NCI-H2107 (cell line): ENCODE results near the gene MSLN.

ENCODE experiments used
- DNase-seq: peaks from one replicate; lab custom pipeline; 2025; lab: John Stamatoyannopoulos, UW

Gene MSLN

DNA sequence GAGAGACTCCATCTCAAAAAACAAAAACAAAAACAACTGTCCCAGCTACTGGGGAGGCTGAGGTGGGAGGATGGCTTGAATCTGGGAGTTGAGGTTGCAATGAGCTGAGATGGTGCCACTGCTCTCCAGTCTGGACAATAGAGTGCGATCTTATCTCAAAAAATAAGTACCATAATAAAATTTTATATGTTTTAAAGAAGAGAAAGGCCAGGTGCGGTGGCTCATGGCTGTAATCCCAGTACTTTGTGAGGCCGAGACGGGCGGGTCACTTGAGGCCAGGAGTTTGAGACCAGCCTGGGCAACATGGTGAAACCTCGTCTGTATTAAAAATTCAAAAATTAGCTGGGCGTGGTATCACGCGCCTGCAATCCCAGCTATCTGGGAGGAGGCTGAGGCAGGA is 16.3 kb downstream of the MSLN start:
- no peak for DNase-seq

DNA sequence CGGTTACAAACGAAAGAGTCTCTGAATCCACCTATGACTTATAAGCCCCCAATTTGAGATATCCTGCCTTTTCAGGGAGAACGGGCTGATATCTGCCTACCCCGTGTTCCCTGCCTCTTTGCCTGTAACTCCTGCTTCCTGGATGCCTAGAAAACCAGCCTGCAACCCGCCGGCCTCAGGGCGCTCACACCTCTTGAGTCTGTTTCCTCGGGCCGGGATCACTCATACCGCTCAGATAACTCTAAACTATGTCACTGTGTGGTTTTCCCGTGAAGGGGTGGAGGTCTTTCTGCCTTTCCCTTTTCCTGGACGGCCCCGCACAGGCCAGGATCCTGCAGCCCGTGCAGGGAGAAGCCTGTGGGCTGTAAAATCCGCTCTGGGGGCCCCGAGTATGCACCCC is 17.3 kb downstream of the MSLN start:
- DNase-seq = no peak

DNA sequence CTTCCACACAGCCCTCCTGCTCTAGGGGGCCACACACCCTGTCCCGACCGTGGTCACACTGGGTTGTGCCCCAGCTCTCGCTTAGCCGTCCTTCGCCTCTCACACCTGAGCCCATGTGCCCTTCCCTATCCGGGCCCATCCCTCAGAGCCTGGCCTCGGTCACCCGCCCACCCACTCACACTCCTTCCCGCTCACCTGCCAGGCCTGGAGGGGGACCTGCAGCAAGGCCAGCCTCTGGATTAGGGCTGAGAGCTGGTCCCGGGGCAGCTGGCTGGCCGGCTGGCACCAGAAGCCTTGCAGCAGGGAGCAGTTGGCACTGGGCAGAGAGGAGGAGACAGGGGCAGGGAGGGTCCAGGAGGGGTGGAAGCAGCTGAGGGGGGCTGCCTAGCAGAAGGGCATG is 17.9 kb downstream of the MSLN start:
- no peak for DNase-seq

DNA sequence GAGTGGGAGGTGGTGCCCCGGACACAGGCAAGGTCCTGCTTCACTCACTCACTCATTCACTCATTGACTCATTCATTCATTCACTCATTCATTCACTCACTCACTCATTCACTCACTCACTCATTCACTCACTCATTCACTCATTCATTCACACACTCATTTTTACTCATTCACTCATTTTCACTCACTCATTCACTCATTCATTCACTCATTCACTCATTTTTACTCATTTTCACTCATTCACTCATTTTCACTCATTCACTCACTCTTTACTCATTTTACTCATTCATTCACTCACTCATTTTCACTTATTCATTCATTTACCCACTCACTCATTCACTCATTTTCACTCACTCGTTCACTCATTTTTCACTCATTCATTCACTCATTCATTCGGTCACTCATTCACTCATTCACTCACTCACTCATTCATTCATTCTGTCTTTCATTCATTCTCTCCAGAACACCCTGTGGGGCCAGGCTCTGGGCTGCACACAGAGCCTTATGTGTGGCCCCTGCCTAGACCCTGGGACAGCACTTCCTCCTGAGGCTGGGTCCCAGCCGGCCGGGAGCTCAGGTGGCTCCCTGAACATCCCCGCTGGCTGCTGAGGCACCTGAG is 18.5 kb downstream of the MSLN start:
- DNase-seq = no peak

DNA sequence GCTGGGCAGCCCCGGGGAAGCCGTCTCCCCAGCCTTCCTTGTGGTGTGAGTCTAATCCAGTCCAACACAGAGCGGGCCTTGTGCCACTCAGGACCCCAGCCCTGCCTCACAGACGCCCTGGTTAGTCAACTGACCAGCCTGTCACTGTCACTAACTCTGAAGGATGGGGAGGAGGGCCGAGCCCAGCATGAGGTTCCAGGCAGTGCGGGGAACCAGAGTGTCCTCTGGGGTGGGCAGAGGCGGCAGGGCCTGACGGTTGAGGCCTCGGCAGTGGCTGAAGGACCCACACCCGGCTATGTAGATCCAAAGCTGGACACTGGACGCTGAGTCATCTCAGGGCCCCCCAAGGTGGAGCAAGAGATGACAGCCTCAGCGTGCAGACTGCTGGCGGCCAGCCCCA is 19.0 kb downstream of the MSLN start:
- DNase-seq = no peak

DNA sequence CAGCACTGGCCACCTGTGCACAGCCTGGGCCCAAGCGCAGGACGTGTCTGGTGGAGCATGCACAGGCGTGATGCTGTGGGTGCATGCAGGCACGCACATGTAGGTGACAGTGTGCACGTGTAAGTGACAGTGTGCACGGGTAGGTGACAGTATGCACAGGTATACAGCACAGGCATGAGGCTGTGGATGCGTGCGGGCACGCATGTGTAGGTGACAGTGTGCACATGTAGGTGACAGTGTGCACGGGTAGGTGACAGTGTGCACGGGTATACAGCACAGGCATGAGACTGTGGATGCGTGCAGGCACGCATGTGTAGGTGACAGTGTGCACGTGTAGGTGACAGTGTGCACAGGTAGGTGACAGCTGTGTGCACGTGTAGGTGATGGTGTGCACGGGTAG is 19.8 kb downstream of the MSLN start:
- DNase-seq = no peak

DNA sequence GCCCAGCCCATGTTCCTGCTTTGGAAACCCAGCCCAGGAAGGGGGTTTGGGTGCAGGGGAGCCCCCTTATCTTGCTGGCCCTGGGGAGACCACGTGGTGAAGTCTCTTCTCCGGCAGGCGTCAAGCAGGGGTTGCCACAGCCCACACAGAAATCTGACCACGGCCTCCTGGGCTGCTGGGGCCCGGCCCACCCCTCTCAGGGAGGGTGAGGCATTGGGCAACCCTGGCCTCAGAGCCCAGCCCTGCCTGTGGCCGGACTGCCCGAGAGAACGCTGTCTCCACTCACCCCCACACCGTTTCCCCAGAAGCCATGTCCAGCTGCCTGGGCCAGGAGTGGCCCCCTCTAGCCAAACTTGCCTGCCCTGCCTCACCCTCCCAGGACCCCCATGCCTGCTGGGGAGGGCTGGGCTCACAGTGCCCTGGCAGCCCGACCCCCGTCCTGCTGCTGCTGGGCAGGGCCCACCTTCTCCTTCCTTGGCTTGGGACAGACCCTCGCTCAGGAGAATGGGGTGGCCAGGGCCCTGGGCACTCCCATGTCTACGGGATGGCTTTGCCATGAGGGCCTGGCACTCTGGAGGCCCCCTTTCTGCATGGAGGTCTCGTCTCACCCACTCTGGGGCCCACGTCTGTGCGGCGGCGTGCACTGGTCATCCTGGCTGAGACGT is 20.9 kb downstream of the MSLN start:
- DNase-seq = no peak

DNA sequence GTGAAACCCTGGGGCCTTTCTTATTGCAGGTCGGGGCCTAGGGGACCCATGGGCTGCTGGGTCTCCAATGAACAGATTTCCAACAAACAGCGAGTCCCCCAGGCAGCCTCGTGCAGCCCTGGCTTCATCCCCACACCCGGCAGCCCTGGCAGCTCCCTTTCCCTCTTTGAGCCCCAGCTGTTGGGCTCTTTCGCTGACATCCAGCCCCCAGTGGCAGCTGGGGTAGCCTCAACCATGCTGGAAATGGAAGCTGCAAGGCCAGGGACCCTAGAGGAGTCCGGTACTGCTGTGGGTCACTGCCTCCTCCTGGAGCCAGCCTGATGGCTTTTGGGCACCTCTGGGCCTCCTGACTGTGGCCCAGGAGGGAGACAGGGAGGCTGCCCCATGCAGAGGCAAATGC is 21.7 kb downstream of the MSLN start:
- no peak for DNase-seq

DNA sequence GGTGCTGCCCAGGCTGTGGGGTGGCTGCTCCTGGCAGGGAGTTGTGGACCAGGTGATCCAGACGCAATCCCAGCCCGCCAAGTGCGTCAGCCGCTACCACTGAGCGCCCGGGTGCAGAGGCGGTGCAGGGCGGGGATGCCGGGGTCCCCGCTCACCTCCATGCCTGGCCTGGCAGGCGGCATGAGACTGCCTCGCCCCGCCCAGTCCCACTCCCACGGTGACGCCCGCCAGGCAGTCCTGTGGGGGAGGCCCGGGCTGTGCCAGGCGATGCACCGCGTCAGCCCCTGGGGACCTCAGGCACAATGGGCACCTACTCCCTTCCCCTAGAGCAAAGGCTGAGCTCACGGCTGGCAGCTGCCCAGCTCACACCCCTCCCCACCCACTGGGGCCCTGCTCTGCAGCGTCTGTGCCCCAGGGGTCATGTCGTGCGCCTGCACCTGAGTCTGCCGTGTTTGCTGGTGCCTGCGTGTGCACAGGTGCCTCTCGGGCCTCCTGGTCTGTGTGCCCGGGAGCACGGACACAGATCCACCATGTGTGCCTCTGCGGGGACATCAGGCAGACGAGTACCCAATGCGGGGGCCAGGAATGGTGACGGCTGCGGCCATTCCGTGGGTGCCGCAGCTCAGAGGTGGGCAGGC is 22.4 kb downstream of the MSLN start:
- DNase-seq = peak; percentile 68

DNA sequence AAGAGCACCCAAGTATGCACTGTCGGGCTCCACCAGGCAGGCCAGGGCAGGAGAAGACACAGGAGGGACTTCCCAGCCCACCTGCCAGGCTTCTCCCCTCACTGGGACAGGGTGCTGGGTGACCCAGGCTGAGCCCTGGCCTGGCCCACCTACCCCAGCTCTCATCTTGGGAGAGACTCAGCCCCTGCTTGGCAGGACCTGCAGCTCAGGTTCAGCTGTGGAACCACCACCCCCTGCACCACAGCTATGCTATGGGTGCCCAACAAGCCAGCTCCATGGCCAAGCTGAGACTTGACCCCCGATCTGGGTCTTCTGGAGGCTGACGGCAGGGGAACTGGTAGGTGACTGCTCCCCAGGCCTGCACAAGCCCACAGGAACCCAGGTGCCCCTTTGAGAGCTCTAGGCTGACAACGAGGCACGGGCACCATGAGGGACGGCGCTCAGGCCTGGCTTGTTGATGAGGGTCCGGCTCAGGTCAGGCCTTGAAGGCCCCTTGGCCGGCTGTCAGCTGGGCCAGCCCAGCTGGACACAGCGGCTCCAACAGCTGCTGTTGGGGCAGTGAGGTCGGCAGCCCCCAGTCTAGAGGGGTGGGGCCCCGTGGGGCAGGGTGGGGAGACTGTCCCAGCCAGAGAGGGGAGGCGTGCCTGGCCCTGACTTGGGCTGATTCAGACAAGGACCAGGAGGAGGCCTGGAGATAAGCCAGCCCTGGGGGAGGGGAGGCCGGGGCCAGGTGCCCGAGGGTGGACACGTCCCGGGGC is 23.0 kb downstream of the MSLN start:
- no peak for DNase-seq

DNA sequence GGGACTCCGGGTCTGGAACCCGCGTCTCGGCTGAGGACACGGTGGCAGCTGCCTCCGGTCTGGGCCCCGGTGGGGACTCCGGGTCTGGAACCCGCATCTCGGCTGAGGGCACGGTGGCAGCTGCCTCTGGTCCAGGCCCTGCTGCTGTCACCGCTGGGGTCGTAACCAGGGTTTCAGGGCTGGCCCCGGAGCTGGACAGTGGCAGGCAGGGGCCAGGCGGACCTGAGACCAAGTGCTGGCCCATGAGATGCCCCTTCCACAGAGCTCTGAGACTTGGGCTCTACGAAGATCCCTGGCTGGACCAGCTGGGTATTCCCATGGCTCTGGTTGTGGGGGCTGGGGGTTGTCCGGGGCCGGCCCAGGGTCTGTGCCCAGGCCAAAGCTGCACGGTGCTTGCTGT is 23.9 kb downstream of the MSLN start:
- no peak for DNase-seq

DNA sequence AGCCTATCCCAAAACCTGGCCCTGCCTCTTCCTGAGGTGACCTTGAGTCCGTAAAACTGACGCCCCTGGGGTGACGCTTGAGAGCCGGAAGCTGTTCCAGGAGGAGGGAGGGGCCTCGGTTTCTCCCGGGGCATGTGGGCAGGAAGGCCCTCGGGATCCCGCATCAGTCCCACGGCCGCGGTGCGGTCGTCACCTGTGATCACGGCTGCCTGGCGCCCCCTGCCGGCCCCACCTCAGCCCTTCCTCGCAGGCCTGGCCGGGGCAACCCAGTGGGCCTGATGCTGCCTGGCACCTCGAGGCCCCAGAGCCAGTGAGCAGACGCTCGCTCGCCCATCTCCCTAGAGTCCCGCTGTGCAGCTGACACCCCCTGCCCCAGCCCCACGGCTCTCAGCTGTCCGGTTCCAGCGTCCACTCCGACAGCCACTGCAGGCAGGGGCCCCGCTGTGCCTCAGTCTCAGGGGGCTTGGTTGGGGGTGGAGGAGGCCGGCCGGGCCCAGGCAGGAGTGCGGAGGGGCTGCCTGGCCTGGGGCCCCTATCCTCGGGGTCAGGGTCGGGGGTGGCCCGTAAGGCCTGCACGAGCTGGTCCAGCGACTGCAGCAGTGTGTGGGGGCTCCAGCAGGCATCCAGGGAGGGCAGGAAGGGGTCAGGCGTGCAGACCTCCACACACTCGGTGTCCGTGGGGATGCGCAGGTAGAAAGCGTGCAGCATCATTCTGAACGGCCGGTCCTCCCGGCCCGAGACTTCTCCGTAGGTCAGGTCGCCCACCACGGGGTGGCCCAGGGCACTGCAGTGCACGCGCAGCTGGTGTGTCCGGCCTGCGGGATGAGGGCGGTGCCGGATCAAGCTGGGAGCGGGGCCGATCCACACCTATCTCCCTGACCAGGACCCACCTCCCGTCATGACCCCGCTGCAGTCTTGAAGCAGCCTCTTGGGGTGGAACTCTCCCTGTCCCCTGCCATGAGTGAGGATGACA is 25.3 kb downstream of the MSLN start:
- peak; percentile 25 for DNase-seq

DNA sequence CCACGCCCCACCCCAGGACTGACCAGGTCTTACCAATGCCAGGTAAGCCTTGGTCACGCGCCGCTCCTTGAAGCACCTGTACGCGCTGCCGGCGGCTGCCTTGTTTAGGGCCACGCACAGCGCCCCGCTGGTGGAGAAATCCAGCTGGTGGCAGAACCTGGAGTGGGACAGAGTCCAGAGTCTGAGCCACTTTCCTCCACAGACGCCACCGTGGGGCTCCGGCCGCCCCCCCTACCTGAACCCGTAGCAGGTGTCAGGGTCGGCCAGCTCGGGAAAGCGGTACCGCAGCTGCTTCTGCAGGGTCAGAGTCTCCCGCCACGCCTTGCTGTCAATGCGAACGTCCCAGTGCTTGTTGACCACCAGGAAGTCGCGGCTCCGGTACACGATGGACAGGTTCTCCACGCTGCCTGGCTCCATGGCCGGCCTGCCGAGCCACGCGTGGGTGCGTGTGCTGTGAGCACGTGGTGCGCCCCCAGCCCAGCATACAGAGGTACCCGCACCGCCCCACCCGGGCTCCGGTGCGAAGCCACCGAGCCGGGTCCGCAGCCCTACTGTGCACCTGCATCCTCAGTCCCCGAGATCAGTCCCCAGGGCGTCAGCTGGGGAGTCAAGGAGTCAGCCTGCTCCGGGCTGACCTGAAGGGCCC is 26.9 kb downstream of the MSLN start:
- DNase-seq = no peak

DNA sequence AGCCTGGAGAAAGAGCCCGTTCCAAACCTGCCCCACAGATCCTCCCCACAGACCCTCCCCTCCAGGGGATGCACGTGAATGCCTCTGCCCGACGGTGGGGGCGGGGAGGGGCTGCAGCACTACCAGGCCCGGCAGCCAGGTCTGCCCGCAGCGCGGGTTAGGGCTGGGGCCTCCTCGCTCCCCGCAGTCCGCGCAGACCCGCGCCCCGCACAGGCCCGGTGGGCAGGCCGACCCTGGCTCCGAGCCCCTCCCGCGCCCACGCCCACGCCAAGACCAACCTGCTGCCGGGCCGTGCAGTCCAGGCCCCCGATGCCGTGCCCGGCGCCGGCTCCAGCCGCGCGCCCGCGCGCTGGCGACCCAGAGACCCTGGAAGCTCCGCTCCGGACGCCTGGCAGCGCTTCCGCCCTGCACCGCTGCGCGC is 27.5 kb downstream of the MSLN start, which contains the start of gene RPUSD1:
Gene RPUSD1 (minus strand): TSS at position 404 of the 421 bp plus-strand sequence. CDS start 644 bp downstream, outside the sequence.
- no peak for DNase-seq

DNA sequence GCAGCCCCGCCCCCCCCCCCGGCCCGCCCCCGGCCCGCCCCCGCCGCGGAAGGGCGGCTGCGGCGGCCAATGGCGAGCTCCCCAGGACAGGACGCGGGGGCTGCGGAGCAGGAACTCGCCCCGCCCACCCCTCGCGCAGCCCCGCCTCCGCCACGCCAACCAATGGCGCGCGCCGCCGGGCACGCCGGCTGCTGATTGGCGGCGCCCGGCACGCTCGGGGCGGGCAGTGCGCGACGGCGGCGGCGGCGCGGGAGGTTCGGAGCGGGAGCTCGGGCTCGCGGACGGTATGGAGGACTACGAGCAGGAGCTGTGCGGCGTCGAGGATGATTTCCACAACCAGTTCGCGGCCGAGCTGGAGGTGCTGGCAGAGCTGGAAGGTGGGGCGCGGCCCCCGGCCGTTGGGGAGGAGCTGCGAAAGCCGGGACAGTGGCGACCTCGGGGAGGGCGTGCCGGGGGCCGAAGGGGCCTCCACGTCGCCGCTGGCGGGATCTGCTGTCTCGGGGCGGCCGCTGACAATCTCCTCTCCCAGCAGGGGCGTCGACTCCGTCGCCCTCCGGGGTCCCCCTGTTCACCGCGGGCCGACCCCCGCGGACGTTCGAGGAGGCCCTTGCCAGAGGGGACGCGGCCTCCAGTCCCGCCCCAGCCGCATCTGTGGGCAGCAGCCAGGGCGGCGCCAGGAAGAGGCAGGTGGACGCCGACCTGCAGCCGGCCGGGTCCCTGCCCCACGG is 28.0 kb downstream of the MSLN start, which contains the start of gene CHTF18:
Gene CHTF18 (plus strand): TSS at position 222 of the 728 bp plus-strand sequence. CDS start 65 bp downstream, at position 287.
- DNase-seq = peak; percentile 91

DNA sequence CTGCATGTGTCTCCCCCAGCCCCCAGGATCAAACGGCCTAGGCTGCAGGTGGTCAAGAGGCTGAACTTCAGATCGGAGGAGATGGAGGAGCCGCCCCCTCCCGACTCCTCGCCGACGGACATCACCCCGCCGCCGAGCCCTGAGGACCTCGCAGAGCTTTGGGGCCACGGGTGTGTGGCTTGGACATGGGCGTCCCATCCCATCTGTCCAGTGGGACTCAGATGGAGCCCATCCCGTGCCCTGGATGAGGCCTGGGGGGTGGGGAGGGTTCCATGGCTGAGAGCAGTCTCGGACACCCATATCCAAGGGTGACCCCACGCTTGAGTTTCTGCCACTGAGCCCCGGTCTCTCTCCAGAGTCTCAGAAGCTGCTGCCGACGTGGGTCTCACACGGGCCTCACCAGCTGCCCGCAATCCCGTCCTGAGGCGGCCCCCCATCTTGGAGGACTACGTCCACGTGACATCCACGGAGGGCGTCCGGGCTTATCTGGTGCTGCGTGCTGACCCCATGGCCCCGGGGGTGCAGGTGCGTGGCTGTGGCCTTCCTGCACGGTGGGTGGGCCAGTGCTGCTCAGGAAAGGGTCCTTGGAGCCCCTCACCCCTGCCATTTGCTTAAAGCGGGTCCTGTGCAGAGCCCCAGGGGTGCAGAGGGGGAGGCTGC is 28.8 kb downstream of the MSLN start:
- no peak for DNase-seq

DNA sequence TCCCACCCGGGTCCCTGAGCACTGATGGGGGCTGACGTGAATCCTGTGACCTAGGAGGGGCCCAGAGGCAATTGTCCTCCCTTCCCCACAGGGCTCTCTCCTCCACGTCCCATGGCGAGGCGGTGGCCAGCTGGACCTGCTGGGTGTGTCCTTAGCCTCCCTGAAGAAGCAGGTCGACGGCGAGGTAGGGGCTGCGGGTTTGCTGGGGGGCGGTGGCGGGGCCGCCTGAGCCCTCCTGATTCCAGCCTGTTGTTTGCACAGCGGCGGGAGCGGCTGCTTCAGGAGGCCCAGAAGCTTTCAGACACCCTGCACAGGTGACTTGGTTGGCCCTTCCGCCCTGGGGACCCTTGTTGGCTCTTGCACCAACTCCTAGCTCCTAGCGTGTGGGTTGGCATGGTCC is 29.6 kb downstream of the MSLN start:
- no peak for DNase-seq

DNA sequence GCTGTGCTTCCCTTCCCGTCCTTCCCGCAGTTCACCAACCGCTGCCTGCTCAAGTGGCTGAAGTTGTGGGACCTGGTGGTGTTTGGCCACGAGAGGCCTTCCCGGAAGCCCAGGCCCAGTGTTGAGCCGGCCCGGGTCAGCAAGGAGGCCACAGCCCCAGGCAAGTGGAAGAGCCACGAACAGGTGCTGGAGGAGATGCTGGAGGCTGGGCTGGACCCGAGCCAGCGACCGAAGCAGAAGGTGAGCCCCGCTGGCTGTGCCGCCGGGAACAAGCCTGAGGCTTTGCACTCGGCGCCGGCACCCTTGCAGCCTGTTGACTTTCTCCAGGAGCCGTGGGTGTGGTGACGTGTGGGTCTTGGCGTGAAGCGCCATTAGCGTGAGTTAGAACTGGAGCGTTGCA is 30.6 kb downstream of the MSLN start:
- no peak for DNase-seq

DNA sequence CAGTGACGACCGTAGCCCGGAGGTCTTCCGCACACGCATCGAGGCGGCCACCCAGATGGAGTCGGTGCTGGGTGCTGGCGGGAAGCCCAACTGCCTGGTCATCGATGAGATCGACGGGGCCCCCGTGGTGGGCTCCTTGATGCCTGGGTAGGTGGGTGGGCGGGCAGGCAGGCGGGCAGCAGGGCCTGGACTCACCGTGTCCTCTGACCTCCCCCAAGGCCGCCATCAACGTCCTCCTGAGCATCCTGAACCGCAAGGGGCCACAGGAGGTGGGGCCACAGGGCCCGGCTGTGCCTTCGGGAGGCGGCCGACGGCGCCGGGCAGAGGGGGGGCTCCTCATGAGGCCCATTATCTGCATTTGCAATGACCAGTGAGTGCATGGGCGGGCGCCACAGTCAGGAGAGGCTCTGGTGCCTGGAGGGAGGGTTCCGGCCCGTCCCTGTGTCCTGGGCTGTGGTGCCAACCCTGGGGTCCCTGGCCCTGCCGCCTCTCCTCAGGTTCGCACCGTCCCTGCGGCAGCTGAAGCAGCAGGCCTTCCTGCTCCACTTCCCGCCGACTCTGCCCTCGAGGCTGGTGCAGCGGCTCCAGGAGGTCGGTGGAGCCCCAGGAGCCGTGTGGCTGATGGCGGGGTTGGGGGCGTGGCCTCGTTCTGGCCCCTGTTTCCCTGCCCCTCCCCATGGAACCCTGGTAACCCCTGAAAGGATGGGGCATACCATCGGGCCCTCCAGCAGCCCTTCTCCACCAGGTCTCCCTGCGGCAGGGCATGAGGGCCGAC is 31.9 kb downstream of the MSLN start:
- no peak for DNase-seq
